ENCODE data around the gene SLC35A5.
A peak's percentile ranks its signal among the peaks of the same experiment; 100 is the strongest.
"Not testable (repeated sequence)": the region's sequence is repeated elsewhere in the genome, so short reads cannot be mapped to it uniquely, and the experiment has no call there.

SLC35A5 gene, protein sequence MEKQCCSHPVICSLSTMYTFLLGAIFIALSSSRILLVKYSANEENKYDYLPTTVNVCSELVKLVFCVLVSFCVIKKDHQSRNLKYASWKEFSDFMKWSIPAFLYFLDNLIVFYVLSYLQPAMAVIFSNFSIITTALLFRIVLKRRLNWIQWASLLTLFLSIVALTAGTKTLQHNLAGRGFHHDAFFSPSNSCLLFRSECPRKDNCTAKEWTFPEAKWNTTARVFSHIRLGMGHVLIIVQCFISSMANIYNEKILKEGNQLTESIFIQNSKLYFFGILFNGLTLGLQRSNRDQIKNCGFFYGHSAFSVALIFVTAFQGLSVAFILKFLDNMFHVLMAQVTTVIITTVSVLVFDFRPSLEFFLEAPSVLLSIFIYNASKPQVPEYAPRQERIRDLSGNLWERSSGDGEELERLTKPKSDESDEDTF

DNA sequence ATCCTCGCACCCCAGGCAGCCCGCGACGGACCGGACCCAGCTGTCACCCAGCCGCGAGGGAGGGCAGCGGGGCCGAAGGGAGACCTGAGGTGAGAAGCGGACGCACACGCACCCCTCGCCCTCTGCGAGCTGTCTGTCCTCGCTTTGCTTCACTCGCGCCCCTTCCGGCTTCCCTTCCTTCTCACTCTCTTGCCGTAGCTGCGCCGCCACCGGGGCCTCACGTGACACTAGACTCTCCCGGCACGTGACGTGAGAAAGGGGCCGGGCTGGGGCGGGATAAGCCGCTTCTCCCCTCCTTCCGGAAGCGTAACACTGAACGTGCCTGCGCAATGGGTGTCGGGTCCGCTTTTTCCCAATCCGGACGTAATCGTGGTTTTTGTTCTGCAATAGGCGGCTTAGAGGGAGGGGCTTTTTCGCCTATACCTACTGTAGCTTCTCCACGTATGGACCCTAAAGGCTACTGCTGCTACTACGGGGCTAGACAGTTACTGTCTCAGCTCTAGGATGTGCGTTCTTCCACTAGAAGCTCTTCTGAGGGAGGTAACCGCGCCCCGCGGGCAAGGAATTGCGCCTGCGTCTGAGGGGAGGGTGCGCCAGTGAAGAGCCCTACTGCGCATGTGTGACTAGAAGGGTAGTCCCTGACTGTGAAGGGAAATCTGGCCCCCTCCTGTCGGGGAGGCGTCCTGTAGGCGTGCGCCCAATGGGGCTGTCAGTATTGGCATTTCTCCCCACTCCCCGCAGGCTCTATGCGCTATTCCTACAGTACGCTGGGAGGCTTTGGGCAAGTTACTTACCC is at the start of gene SLC35A5, which contains the start of gene ATG3:
TSS of gene SLC35A5 (plus strand) at position 312 of the 796 bp plus-strand sequence. CDS start 1,359 bp downstream, outside the sequence.
TSS of gene ATG3 (minus strand) at position 229 of the 796 bp plus-strand sequence. CDS start 434 bp downstream, outside the sequence.
- peak; percentile 77 for FAIRE-seq

GRCh38 chr3:112512320-112512719 is 49.5 kb upstream of the SLC35A5 start:
- FAIRE-seq: peak; percentile 52

DNA sequence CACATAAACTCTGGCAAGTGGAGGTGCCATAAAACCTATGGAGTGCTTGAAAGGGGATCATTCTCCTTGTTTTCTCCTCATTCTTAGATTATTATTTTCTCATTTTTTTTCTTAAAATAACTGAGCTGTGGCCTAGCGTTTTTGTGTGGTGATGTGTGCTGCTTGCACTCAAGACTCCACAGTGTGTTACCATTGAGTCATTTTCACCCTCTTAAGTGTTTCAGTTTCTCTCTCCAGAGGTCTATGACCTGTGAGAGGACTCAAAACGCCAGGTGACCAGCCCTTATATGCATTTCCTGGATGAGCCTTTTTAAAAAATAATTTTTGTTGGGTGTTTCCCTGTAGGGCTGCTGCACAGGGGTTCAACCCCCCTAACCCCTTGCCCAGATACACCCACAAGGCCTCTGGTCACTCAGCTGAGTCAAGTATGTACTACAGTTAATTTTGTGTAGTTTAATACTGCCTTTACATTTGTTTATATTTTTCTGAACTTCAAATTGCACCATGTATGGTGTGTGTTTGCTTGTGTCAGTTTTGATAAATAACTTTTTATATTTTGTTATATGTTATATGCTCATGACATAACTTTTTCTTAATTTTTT is 47.2 kb upstream of the SLC35A5 start:
- FAIRE-seq: no peak

GRCh38 chr3:112518970-112519369 is 42.9 kb upstream of the SLC35A5 start:
- not testable (repeated sequence) for FAIRE-seq

DNA sequence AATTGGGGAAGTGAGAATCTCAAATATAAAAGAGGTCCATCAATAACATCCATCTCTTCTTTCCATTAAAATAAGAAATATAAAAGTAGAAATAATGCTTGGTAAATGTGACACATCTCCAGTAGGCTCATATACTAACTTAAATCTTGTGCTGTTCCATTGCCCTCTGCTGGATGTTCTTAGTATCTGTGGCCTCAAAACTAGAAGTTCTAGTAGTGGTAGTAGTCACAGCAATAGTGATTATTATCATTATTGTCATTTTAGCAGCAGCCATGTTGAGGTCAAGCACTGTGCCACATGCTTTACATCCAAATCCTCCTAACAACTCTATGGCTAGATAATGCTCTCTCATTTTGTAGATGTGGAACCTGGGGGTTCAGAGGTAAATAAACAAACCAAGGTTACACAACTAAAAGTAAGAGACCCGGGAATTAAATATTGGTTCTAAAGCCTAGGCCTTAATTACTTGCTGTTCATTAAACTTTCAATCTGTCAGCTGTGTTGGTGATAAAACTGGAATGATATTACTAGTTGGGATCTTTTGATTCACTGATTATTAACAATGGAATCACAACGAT is 42.3 kb upstream of the SLC35A5 start:
- peak; percentile 62 for FAIRE-seq

GRCh38 chr3:112524127-112524526 is 37.7 kb upstream of the SLC35A5 start:
- not testable (repeated sequence) for FAIRE-seq

DNA sequence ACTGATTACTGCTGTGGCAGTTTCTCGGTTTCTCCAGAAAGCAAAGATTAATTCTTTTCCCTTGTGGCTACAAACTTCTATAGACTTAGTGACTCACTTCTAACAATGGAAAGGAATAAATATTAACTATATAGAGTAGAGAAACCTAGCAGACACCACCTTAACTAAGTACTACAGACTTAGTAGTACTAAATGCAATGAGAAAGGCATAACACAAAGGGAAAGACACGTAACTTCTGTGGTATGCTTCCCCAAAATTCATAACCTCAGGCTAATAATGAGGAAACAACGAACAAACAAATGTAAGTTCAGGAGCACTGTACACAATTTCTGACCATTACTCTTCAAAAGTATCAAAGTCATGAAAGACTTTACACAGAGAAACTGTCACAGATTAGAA is 31.3 kb upstream of the SLC35A5 start:
- FAIRE-seq: no peak

- peak; percentile 72 for FAIRE-seq
Measured at GRCh38 chr3:112531358-112531781, 30.5 kb upstream of the SLC35A5 start.

DNA sequence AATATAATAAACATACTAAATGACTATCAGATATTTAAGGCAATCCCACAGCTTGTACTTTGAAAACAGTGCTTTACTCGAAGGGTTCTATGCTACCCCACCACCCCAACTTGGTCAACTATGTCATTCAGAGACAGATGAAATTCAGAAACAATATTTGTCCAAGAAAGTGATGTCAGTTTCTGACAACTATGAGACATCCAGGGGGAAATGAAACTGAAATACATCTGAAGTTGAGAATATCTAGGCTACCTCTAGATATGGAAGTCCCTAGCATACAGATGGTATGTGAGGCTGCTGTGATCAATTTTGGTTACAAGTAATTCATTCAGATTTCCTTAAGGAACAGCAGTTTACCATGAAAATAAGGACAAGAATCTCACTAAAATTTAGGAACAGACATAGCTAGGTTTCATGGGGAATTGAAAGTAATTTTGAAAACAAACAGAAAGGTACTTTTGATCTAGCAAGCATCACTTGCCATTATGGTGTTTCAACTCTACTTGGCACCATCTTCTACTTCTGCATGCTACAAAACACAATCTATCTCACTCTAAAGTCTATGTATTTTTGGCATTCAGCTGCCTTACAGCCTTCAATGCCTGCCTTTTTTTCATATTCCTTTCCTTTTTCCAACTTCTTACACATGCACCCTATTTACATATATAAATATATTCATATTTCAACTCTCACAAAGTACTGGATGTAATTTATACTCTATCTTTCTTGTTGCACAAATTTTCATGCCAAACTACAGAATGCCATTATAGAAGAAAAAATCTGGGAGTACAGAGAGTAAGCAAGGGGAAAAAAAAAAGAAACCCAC is 21.8 kb upstream of the SLC35A5 start:
- no peak for FAIRE-seq

DNA sequence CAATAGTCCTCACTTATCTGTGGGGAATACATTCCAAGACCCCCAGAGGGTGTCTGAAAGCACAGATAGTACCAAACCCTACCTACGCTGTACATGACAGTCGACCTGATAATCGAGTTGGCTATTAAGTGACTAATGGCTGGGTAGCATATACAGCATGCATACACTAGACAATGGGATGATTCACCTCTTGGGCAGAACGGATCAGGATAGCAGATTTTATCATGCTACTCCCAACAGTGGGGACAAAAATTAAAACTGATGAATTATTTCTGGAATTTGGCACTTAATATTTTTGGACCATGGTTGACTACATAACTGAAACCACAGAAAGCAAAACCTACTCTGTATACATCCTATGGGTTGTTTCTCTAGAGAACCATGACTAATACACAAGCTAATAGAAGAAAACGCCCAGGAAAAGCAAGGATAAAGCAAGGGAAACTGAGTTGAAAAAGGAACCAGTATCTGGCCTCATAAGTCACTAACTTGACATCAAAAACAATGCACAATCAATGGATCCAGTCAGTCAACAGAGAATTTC is 15.6 kb upstream of the SLC35A5 start:
- FAIRE-seq: no peak

- FAIRE-seq: no peak
Measured at GRCh38 chr3:112550859-112551258, 11.0 kb upstream of the SLC35A5 start.

DNA sequence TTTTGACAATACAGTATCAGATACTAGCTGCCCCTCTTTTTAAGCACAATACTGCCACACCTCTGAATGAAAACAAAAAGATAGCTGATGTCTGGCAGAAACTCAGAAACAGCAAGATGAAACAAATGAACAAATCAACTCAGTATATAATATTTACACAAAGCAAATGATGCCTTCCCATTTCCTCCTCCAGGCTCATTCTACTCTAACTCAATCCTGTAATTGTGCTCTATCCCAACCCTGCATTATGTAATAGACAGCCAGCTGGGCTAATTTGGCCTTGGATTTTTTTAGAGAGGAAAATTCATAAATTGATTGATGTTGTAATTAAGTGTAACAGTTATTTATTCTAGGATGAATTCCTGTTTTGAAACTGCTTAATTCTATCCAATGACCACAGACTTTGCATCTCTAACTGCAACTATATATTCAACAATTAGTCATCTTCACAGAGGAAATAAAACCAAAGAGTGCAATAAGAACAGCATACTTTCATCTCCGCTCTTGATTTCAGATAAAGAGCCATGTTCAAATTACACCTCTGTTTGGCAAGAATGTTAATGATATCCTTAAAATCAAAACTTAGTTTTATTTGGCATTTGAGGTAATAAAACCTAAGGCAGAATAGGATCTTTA is 6.2 kb upstream of the SLC35A5 start:
- no peak for FAIRE-seq

GRCh38 chr3:112557976-112558375 is 3.9 kb upstream of the SLC35A5 start:
- FAIRE-seq: no peak

DNA sequence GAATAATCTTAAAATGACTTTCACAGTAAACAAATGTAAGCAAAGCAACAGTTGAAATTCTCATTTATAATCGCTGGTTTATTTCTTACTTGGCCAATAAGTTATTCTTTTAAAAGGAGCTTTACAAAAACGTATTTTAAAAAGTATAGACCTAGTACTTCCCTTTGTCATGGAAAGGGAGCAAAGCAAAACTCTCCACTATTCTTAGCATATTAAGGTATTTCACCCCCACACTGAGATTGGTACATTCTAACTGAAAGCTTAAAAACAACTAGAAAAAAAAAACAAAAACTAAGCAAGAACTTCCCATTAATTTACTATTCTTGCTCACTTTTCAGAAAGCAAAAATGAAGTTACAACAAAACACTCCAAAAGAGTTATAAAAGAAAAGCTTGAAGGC is 1.5 kb upstream of the SLC35A5 start:
- no peak for FAIRE-seq

DNA sequence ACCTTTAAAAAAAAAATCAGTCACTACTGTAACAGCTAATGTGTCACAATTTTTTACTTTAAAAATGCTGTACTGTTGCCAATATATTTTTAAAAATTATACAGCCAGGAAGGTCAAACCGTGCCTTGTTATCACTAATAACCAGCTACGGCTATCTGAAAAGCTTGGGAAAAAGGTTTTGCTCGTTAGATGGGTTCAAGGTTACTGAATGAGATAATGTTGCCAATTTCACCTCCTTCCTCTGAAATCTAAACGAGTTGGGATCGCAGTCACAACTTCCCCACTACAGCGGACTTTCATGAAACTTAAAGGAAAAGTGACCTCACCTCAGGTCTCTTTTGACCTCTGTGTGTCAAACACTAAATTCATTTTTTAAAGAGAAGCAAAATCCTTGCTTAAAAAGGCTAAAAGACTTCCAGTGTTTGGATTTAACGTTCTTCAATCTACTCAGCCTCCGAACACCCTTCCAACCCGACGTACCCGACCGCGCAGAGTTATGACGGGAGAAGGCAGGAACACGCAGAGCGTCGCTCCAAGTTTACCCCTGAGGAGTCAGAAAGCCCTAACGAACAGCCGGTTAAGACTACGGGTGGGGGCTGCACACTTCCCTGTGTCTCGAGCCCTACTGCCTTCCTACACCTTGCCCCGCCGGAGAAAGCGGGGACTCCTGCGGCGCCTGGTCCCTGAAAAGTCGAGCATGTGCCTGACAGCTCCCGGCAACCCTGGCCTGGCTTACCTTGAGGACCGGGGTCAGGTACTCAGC is 943 bp upstream of the SLC35A5 start:
- FAIRE-seq: no peak

GRCh38 chr3:112561484-112561733 is 436 bp upstream of the SLC35A5 start:
- no peak for FAIRE-seq

GRCh38 chr3:112564247-112564939 is 2.5 kb downstream of the SLC35A5 start:
- not testable (repeated sequence) for FAIRE-seq

DNA sequence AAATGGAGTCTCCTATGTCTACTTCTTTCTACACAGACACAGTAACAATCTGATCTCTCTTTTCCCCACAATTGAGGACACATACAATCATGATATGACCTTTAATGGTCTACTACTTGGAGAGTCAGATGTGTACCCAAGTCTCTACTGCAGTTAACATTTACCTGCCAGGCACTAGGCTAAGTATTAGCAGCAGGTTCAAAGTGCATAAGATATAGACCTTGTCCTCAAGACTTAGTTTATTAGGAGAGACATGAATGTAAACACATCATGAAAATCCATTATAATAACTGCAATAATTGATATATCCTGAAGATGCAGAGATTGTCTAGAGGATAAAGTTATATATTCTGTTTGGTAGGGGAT is 3.1 kb downstream of the SLC35A5 start:
- no peak for FAIRE-seq

GRCh38 chr3:112568642-112569041 is 6.8 kb downstream of the SLC35A5 start:
- FAIRE-seq: no peak

GRCh38 chr3:112569265-112569664 is 7.4 kb downstream of the SLC35A5 start:
- FAIRE-seq: no peak

All from TTC549 (cell line).